Prostate gland (tissue), 2 donors: Measurements from ENCODE around the gene APBB1.

Source experiments
- POLR2AphosphoS5 ChIP-seq: sonication (generic); formaldehyde crosslinking; IDR thresholded peaks from one replicate; pipeline ENCODE4 v1.6.1; 2017; ENCODE audit warnings: antibody characterized with exemption
- TF ChIP-seq, protein P1 (sequence below), 4 experiments: fragments of 200-600 bp in 2 of 4; fragments of 450-650 bp in 2 of 4; sonication (generic) in 2 of 4; IDR thresholded peaks; 1 replicate in 3 of 4; 2 replicates in 1 of 4; pipeline ENCODE4 v1.5.1; 2016 to 2019; ENCODE audit warnings: antibody characterized with exemption in 4 of 4, mild to moderate bottlenecking in 2 of 4, moderate library complexity in 2 of 4

GRCh38 chr11:6414874-6415328, 4.0 kb downstream of the APBB1 start:
- TF ChIP-seq, protein P1, sequence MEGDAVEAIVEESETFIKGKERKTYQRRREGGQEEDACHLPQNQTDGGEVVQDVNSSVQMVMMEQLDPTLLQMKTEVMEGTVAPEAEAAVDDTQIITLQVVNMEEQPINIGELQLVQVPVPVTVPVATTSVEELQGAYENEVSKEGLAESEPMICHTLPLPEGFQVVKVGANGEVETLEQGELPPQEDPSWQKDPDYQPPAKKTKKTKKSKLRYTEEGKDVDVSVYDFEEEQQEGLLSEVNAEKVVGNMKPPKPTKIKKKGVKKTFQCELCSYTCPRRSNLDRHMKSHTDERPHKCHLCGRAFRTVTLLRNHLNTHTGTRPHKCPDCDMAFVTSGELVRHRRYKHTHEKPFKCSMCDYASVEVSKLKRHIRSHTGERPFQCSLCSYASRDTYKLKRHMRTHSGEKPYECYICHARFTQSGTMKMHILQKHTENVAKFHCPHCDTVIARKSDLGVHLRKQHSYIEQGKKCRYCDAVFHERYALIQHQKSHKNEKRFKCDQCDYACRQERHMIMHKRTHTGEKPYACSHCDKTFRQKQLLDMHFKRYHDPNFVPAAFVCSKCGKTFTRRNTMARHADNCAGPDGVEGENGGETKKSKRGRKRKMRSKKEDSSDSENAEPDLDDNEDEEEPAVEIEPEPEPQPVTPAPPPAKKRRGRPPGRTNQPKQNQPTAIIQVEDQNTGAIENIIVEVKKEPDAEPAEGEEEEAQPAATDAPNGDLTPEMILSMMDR (IDR thresholded peaks at IDR 0.05), result no peak
- TF ChIP-seq POLR2AphosphoS5, result no peak
